ENCODE measurements around the gene MAB21L4.

Gene MAB21L4

GRCh38 chr2:240909216-240909974 is 13.4 kb upstream of the MAB21L4 start:
- Mint-ChIP-seq H3K4me1 (ENCODE audit: low read depth) (no peaks in the 10 kb centered on the region), H3K4me3 (no peak overlapping the region), H3K27ac (no peak overlapping the region), H3K9me3 (no peaks in the 10 kb centered on the region), H3K27me3 (ENCODE audit: low read depth) (no peaks in the 10 kb centered on the region), H3K36me3 (ENCODE audit: low read depth) (no peaks in the 10 kb centered on the region)
- no peak for DNase-seq (ENCODE audit: low spot score)

GRCh38 chr2:240906911-240907590 is 11.1 kb upstream of the MAB21L4 start:
- Mint-ChIP-seq H3K27ac (no peak overlapping the region), H3K4me1 (ENCODE audit: low read depth) (no peaks in the 10 kb centered on the region), H3K9me3 (no peaks in the 10 kb centered on the region), H3K4me3 (no peak overlapping the region), H3K27me3 (ENCODE audit: low read depth) (no peaks in the 10 kb centered on the region), H3K36me3 (ENCODE audit: low read depth) (no peaks in the 10 kb centered on the region)
- DNase-seq (ENCODE audit: low spot score), result no peak

DNA sequence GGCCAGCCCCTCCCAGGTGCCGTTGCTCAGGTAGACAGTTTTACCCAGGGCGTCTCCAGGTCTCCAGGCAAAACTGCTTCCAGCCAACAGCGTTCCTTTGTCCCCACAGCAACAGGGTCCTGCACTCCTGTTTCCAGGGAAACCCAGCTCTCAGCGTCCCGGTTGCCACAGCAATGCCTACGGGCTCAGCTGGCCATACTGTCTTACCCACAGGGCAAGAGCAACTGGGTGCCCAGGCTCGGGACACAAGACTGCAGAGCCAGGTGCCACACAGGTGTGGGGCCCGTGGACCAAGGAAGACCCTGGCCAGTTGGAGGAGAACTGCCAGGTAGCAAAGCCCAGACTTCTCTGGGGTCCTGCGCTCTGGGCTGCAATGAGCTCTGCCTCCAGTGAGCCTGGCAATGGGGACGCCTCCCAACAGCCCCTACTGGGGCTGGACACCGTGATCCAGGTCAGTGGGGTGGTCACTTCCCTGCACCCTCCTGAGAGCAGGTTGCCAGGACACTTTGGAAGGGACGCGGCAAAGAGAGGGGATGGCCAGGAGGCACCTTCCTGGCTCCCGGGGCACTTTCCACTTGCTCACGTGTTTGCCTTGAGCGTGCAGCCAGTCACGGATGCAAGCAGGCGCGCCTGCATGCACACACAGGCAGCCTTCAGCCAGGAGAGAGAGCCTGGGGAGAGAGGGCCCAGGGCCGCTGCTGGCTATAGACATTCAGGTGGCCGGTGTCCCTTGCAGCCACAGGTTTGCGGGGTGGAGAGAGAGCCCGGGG is 10.4 kb upstream of the MAB21L4 start, which contains the start of gene CROCC2:
CROCC2 (plus strand) TSS at position 196 of the 770 bp plus-strand sequence; CDS start at position 374, 178 bp downstream.
- Mint-ChIP-seq H3K27ac (no peak within 1 kb of the TSS), H3K36me3 (ENCODE audit: low read depth) (no peaks in the 10 kb centered on the region), H3K27me3 (ENCODE audit: low read depth) (no peaks in the 10 kb centered on the region), H3K4me3 (no peak within 1 kb of the TSS), H3K4me1 (ENCODE audit: low read depth) (no peaks in the 10 kb centered on the region), H3K9me3 (no peaks in the 10 kb centered on the region)
- no peak for DNase-seq (ENCODE audit: low spot score)

GRCh38 chr2:240905176-240905781 is 9.3 kb upstream of the MAB21L4 start:
- Mint-ChIP-seq H3K4me1 (ENCODE audit: low read depth) (no peaks in the 10 kb centered on the region), H3K36me3 (ENCODE audit: low read depth) (no peaks in the 10 kb centered on the region)
- DNase-seq (ENCODE audit: low spot score), result no peak

DNA sequence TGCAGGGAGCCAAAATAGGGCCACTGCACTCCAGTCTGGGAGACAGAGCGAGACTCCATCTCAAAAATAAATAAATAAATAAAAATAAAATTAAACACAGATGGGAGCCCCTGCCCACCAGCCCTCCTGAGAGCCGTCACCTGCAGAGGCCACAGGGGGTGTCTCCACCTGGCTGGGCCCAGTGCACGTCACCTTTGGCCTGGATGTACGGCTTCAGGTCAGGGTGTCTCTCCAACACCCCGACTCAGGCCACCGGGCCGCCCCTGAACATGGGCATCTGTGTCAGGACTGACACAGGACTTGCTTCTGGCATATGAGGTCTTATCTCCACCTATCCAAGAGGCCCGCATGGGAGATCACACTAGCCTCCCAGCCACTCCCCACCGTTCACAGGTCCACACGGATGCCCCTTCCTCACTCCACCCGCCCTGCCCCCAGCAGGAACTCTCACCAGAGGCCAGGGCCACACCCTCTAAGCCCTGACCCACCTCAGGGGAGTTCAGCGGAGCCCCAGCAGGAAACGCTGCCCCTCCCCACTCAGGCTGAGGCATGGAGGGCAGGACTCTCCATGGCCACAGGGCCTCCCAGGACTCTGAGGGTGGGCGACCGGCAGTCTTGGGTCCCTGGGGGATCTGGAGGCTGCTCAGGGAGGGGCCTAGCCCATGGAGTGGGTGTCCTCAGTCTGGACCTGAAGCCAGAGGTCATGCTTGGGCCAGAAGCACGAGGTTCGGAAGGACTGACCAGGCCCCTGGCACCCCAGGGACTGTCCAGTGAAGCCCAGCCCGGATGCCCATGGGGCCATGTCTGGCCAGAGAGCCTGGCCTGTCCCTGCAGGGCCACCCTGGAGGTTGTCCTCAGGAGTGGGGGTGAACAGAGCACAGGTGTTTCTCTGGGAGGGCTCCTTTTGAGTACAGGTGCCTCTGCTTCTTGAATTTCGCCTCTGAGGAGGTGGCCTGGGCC is 8.5 kb upstream of the MAB21L4 start:
- Mint-ChIP-seq H3K27ac (no peak overlapping the region), H3K27me3 (ENCODE audit: low read depth) (no peaks in the 10 kb centered on the region), H3K36me3 (ENCODE audit: low read depth) (no peaks in the 10 kb centered on the region), H3K4me3 (no peak overlapping the region), H3K9me3 (no peaks in the 10 kb centered on the region), H3K4me1 (ENCODE audit: low read depth) (no peaks in the 10 kb centered on the region)
- no peak for DNase-seq (ENCODE audit: low spot score)

More at GRCh38 chr2:240905176-240905781, 9.3 kb upstream of the MAB21L4 start:
- Mint-ChIP-seq H3K27me3 (ENCODE audit: low read depth) (no peaks in the 10 kb centered on the region), H3K4me3 (no peak overlapping the region), H3K9me3 (no peaks in the 10 kb centered on the region), H3K27ac (no peak overlapping the region)

- no peaks in the 10 kb centered on the region for H3K9me3 Mint-ChIP-seq
- H3K36me3 Mint-ChIP-seq (ENCODE audit: low read depth), result no peaks in the 10 kb centered on the region
- no peaks in the 10 kb centered on the region for H3K27me3 Mint-ChIP-seq (ENCODE audit: low read depth)
- H3K4me3 Mint-ChIP-seq, result no peak overlapping the region
- DNase-seq (ENCODE audit: low spot score), result no peak
- H3K4me1 Mint-ChIP-seq (ENCODE audit: low read depth), result no peaks in the 10 kb centered on the region
- no peak overlapping the region for H3K27ac Mint-ChIP-seq
Observed at GRCh38 chr2:240903191-240904060, 7.5 kb upstream of the MAB21L4 start.

- Mint-ChIP-seq H3K27me3 (ENCODE audit: low read depth) (no peaks in the 10 kb centered on the region), H3K4me3 (no peak overlapping the region), H3K36me3 (ENCODE audit: low read depth) (no peaks in the 10 kb centered on the region), H3K27ac (no peak overlapping the region), H3K9me3 (no peaks in the 10 kb centered on the region), H3K4me1 (ENCODE audit: low read depth) (no peaks in the 10 kb centered on the region)
- no peak for DNase-seq (ENCODE audit: low spot score)
Observed at GRCh38 chr2:240902615-240903041, 6.7 kb upstream of the MAB21L4 start.

DNA sequence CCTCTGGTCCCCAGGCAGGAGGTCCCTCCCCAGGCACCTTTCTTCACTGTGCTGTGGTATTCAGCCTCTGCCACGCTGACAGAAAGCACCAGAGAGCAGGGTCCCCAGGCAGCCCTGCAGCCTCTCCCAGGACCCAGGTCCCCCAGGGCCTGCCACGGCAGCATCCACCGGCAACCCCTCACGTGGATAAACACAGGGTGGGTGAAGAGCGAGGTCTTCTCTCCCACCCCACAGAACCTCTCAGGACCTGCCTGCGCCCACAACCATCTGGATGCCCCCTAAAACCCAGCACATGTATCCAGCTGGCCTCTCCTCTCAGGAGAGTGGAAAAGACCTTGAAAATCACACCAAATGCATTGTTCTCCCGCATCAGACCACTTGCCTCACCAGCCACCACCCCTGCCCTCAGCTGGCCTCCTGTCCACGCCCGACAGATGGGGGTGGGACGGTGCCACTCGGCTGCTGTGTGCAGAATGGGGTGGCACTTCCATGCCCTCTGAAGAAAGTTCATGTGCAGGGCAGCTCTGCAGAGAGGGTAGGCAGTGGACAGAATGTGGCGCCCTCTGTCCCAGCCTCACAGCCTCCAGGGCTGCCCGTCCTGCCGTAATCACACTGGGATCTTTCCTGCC is 6.1 kb upstream of the MAB21L4 start:
- Mint-ChIP-seq H3K27me3 (ENCODE audit: low read depth) (no peaks in the 10 kb centered on the region), H3K4me3 (no peak overlapping the region), H3K27ac (no peak overlapping the region), H3K4me1 (ENCODE audit: low read depth) (no peaks in the 10 kb centered on the region), H3K9me3 (no peaks in the 10 kb centered on the region), H3K36me3 (ENCODE audit: low read depth) (no peaks in the 10 kb centered on the region)
- DNase-seq (ENCODE audit: low spot score), result no peak

GRCh38 chr2:240900141-240900860 is 4.3 kb upstream of the MAB21L4 start:
- no peaks in the 10 kb centered on the region for H3K27me3 Mint-ChIP-seq (ENCODE audit: low read depth)
- DNase-seq (ENCODE audit: low spot score), result no peak
- no peaks in the 10 kb centered on the region for H3K36me3 Mint-ChIP-seq (ENCODE audit: low read depth)
- no peak overlapping the region for H3K4me3 Mint-ChIP-seq
- no peak overlapping the region for H3K27ac Mint-ChIP-seq
- no peaks in the 10 kb centered on the region for H3K9me3 Mint-ChIP-seq
- H3K4me1 Mint-ChIP-seq (ENCODE audit: low read depth), result no peaks in the 10 kb centered on the region

DNA sequence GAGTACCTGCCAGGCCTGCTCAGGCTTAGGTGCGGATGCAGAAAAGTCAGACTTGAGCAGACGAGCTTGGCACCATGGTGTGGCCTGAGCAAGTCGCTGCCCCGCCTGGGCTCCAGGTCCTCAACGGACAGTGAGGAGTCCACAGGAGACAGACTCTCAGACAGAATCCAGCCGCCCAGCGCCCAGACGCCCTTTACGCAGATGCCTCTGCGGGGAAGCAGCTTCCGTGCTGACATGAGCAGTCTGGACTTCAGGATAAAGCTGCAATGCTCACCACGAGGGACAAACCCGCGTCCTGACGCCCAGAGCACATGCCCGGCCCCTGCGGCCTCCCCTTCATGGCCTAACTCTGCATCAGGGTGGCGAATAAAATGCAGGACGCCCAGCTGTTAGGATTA is 3.5 kb upstream of the MAB21L4 start:
- no peak for DNase-seq (ENCODE audit: low spot score)
- Mint-ChIP-seq H3K9me3 (no peaks in the 10 kb centered on the region), H3K27ac (no peak overlapping the region), H3K27me3 (ENCODE audit: low read depth) (no peaks in the 10 kb centered on the region), H3K4me3 (no peak overlapping the region), H3K4me1 (ENCODE audit: low read depth) (no peaks in the 10 kb centered on the region), H3K36me3 (ENCODE audit: low read depth) (no peaks in the 10 kb centered on the region)

DNA sequence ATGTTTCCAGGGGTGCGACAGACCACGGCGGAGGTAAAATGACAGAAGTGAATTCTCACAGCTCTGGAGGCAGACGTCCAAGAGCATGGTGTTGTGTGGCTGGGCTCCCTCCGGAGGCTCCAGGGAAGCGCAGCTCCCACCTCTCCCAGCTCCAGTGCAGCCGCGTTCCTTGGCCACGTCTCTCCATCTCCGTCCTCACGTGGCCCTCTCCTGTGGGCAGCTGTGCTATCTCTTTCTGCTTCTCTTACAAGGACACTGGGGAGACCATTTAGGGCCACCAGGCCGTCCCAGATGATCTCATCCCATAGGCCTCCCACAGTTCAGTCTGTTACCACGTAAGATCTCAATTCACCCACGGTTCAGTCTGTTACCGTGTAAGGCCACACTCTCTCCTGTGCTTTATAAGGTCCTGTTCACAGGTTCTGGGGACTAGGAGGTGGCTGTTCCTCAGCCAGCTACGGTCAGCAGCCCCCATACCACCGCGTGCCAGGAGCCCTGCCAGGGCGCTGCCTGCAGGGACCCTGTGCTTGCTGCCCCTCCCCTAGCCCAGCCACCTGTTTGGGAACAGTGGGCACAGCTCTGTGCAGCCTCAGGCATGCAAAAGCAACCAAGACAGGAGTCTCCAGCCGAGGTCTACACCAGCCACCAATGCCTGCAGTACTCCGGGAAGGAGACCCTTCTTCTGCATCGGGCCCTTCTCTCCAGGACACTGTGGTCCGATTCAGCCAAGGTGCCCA is 2.9 kb upstream of the MAB21L4 start:
- no peaks in the 10 kb centered on the region for H3K27me3 Mint-ChIP-seq (ENCODE audit: low read depth)
- no peak for DNase-seq (ENCODE audit: low spot score)
- H3K4me3 Mint-ChIP-seq, result no peak overlapping the region
- no peak overlapping the region for H3K27ac Mint-ChIP-seq
- H3K36me3 Mint-ChIP-seq (ENCODE audit: low read depth), result no peaks in the 10 kb centered on the region
- H3K4me1 Mint-ChIP-seq (ENCODE audit: low read depth), result no peaks in the 10 kb centered on the region
- H3K9me3 Mint-ChIP-seq, result no peaks in the 10 kb centered on the region
